ENCODE measurements around the gene RCCD1. TPM values are rescaled to one million over a fixed set of nuclear protein-coding genes. Genes with fewer than 3 reads are reported as not detected.

RCCD1 gene
- total RNA-seq, 2 experiments from 2014 or later, result 52.0 to 52.4 TPM

DNA sequence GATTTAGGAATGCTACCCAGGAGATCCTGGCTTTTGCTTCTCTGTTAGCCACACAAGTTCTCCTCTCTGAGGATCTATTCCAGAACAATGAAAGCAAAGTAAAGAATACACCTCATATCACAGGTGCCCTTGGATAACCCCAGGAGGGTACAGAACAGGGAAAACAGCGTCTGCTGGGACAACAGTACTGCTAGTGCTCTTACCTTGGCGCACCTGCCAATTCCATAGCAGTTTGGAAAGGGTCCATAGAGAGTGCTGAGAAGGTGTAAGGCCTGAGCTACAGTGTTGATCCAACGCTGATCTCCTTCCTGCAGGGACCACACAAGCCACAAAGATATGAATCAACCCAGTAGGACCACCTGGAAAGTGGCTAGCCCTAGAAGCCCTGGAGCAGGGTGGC, 52.6 kb downstream of the RCCD1 start:
- Mint-ChIP-seq H3K4me3 (no peak overlapping the region), H3K36me3 (ENCODE audit: low read depth) (peaks cover 25% of the 10 kb centered on the region), H3K27ac (no peak overlapping the region), H3K4me1 (ENCODE audit: low read depth) (no peaks in the 10 kb centered on the region), H3K9me3 (no peaks in the 10 kb centered on the region), H3K27me3 (ENCODE audit: low read depth) (no peaks in the 10 kb centered on the region)
- intact Hi-C loops (cut with micrococcal nuclease), result no loop called here
- no peak for DNase-seq
- CTCF ChIA-PET, result no interaction called here

Other genes starting within 250 kb of the RCCD1 start
- 10 to 100 TPM; 62.9 to 70.4 TPM for gene BLM, start 237.5 kb upstream of the RCCD1 start, total RNA-seq
- 100 to 1,000 TPM; 443 to 448 TPM for gene FURIN, start 86.3 kb upstream of the RCCD1 start, total RNA-seq
- gene FES, start 70.4 kb upstream of the RCCD1 start, total RNA-seq, result 10 to 100 TPM; 22.6 to 24.2 TPM
- gene MAN2A2, start 51.6 kb upstream of the RCCD1 start, total RNA-seq, result 100 to 1,000 TPM; 139 to 141 TPM
- gene HDDC3, start 22.3 kb upstream of the RCCD1 start, total RNA-seq, result 10 to 100 TPM; 49.8 to 51.3 TPM
- gene UNC45A, start 19.6 kb upstream of the RCCD1 start, total RNA-seq, result 10 to 100 TPM; 69.9 to 70.8 TPM
- 100 to 1,000 TPM; 173 TPM for gene PRC1, start 39.7 kb downstream of the RCCD1 start, total RNA-seq
- gene VPS33B, start 67.7 kb downstream of the RCCD1 start, total RNA-seq, result 10 to 100 TPM; 19.8 to 21.2 TPM
- under 1 TPM; 0.07 TPM for gene SV2B, start 145.4 kb downstream of the RCCD1 start, total RNA-seq